Heart left ventricle (tissue), 16 donors: ENCODE results near the gene CCNJ. TPM values are rescaled to one million over a fixed set of nuclear protein-coding genes. Genes with fewer than 3 reads are reported as not detected.
"Not testable (repeated sequence)": the region's sequence is repeated elsewhere in the genome, so short reads cannot be mapped to it uniquely, and the experiment has no call there.

Experiments
- ATAC-seq, 4 donors: fragments of 200-7000 bp; cut with Tn5 transposase; one replicate each; pipeline ENCODE4 v1.9.1; 2020 to 2022; ENCODE audit warnings: moderate library complexity in 4 of 4, mild to moderate bottlenecking in 3 of 4, moderate number of reproducible peaks in 1 of 4
- DNase-seq, 5 donors: peaks; one replicate each; pipeline ENCODE4 v3.0.0-alpha.2; 2020
- H3K27ac ChIP-seq, 12 donors: fragments of 200-600 bp; sonication (generic) in 4 of 12; one replicate each; pipeline versions ENCODE4 v1.5.0 to v1.8.0; 2016 to 2022; ENCODE audit warnings: mild to moderate bottlenecking in 2 of 12
- H3K27me3 ChIP-seq, 9 donors: fragments of 200-600 bp; sonication (generic) in 2 of 9; one replicate each; pipeline versions ENCODE4 v1.5.1 to v1.8.0; 2016 to 2022; ENCODE audit warnings: mild to moderate bottlenecking in 3 of 9
- H3K36me3 ChIP-seq, 9 donors: fragments of 200-600 bp; sonication (generic) in 2 of 9; one replicate each; pipeline versions ENCODE4 v1.5.0 to v1.8.0; 2018 to 2022; ENCODE audit warnings: mild to moderate bottlenecking in 2 of 9
- H3K4me1 ChIP-seq, 12 donors: fragments of 200-600 bp; sonication (generic) in 4 of 12; one replicate each; pipeline versions ENCODE4 v1.5.0 to v1.8.0; 2016 to 2022; ENCODE audit warnings: mild to moderate bottlenecking in 3 of 12
- H3K4me3 ChIP-seq, 12 donors: fragments of 200-600 bp; sonication (generic) in 4 of 12; one replicate each; pipeline versions ENCODE4 v1.5.0 to v1.8.0; 2017 to 2022; ENCODE audit warnings: mild to moderate bottlenecking in 9 of 12, moderate library complexity in 4 of 12
- H3K9me3 ChIP-seq, 12 donors: fragments of 200-600 bp; sonication (generic) in 4 of 12; one replicate each; pipeline versions ENCODE4 v1.5.0 to v1.8.0; 2016 to 2022; ENCODE audit warnings: mild to moderate bottlenecking in 1 of 12
- CTCF ChIP-seq, 12 donors: fragments of 200-600 bp; sonication (generic) in 4 of 12; IDR thresholded peaks; one replicate each; pipeline versions ENCODE4 v1.5.0 to v1.8.0; 2018 to 2022; ENCODE audit warnings: antibody characterized with exemption in 12 of 12, mild to moderate bottlenecking in 5 of 12
- POLR2A ChIP-seq, 2 donors: fragments of 450-650 bp; IDR thresholded peaks; one replicate each; pipeline ENCODE4 v1.6.1; 2017; ENCODE audit warnings: antibody characterized with exemption in 2 of 2, mild to moderate bottlenecking in 2 of 2, moderate library complexity in 2 of 2
- WGBS, 4 donors: extraction: QIAGEN DNeasy Blood & Tissue Kit in 2 of 4; methylation state at CpG; one replicate each; pipeline versions ENCODE4 v1.1.5 to v1.1.7; 2013 to 2018; 5-methylcytosine and 5-hydroxymethylcytosine counted together
- intact Hi-C, 10 donors: fragments of 100-400 bp; cut with DNase I; formaldehyde crosslinking; loops; one replicate each; pipeline versions ENCODE4 v1.11.1 to v1.14.2; 2022
- polyA plus RNA-seq, 2 donors: library from polyadenylated mRNA; stranded (reverse); fragments of 200-250 nt; gene quantifications; one replicate each; pipeline ENCODE4 v1.2.3, GENCODE V29; 2013
- total RNA-seq, 9 donors: library from RNA; depleted of rRNA in 2 of 9; stranded (reverse); fragments of >200 nt in 2 of 9; fragmentation: NEBNext Ultra II Directional in 3 of 9; extraction: Animal tissue kit (Norgen Biotek cat#: 25700) in 3 of 9; gene quantifications; one replicate each; pipeline versions ENCODE4 v1.1.0 to v1.2.4, GENCODE V29; 2016 to 2023
- donor health status: ischemic (EF 13 %, LVEDD 7.1; RV severe dilation, severe dysfunction).
- donor health status: healthy with polysubstance abuse.
- donor health status: DM: no; HTN: yes; CAD: no.
- donor health status: DM: no; HTN: no; CAD: no.
- donor health status: ischemic (EF 25% LVEDD 6.9; RV normal size, moderate dysfunction).
- donor health status: ischemic (EF 25% LVEDD 5.7; RV mildly dilated, moderate dysfunction).
- donor health status: healthy.
- donor health status: DM: yes; HTN: yes; CAD: no.
- donor health status: ischemic (EF 35%, LVEDD 5.7; RV mildly dilated, moderate dysfunction).
- donor health status: nonischemic (EF 11% LVEDD 7.7; RV severe dilation, severe dysfunction).
- donor health status: DM: yes; HTN: yes; CAD: no.
- donor health status: PGD.
- donor health status: ischemic (EF 29% LVEDD 5.4; RV normal size, mild dysfunction).
- donor health status: nonischemic (EF 23%, LVEDD 6.1; RV moderate dilation, normal function).

The CCNJ gene
- total and polyA plus RNA-seq, 11 donors: 1.3 to 4.0 (median 2.7) TPM

- no peaks in the 10 kb centered on the region for H3K9me3 ChIP-seq
- intact Hi-C loops: loop anchor here in 2 of 10 donors (5.0 to 10.0 kb wide), 2 partner anchors 40 to 352 kb away; partner anchors contain the start of gene TCTN3 (in 1 of the 2)
- no peak for ATAC-seq
- no peak overlapping the region for H3K27ac ChIP-seq
- no peak for DNase-seq
- H3K4me1 ChIP-seq: peaks cover 0 to 22% (median 14%) of the 10 kb centered on the region in 12 donors
- no peaks in the 10 kb centered on the region for H3K27me3 ChIP-seq
- H3K36me3 ChIP-seq: peaks cover 0 to 35% (median 10%) of the 10 kb centered on the region in 9 donors
- TF ChIP-seq CTCF (IDR thresholded peaks at IDR 0.05) (no peak), POLR2A (IDR thresholded peaks at IDR 0.05) (no peak)
- 92 to 96% (median 95%) methylated on average over 4 of the region's 4 CpGs for WGBS, 4 donors
- no peak overlapping the region for H3K4me3 ChIP-seq
Observed at GRCh38 chr10:96047004-96047649, 3.7 kb downstream of the CCNJ start.

- H3K9me3 ChIP-seq, H3K4me3 ChIP-seq, ATAC-seq, H3K27me3 ChIP-seq, H3K27ac ChIP-seq, DNase-seq: not testable (repeated sequence)
- intact Hi-C loops: loop anchor here in 3 of 10 donors (1.0 to 10.0 kb wide), 3 partner anchors 34 to 353 kb away; partner anchors contain the start of gene TCTN3 (in 1 of the 3)
- Histone ChIP-seq H3K4me1 (peaks cover 0 to 18% (median 10%) of the 10 kb centered on the region in 12 donors), H3K36me3 (peaks cover 0 to 35% (median 11%) of the 10 kb centered on the region in 9 donors)
- WGBS, 4 donors: 92 to 96% (median 95%) methylated on average over 3 of the region's 3 CpGs
Observed at GRCh38 chr10:96047925-96048324, 4.5 kb downstream of the CCNJ start.

- Histone ChIP-seq H3K9me3 (no peaks in the 10 kb centered on the region), H3K4me3 (no peak overlapping the region), H3K36me3 (peaks cover 0 to 35% (median 11%) of the 10 kb centered on the region in 9 donors), H3K27ac (no peak overlapping the region), H3K4me1 (peaks cover 0 to 15% (median 8%) of the 10 kb centered on the region in 12 donors), H3K27me3 (no peaks in the 10 kb centered on the region)
- no peak for ATAC-seq
- no peak for DNase-seq
- WGBS, 4 donors: 86 to 90% (median 89%) methylated on average over 2 of the region's 2 CpGs
- TF ChIP-seq CTCF (IDR thresholded peaks at IDR 0.05) (no peak), POLR2A (IDR thresholded peaks at IDR 0.05) (no peak)
- intact Hi-C loops: loop anchor here in 2 of 10 donors (5.0 to 10.0 kb wide), 2 partner anchors 38 to 355 kb away; partner anchors contain the start of gene TCTN3 (in 1 of the 2)
Observed at GRCh38 chr10:96049340-96049739, 6.0 kb downstream of the CCNJ start.

- intact Hi-C loops: no loop called here
- DNase-seq: no peak
- no peak for TF ChIP-seq POLR2A (IDR thresholded peaks at IDR 0.05)
- TF ChIP-seq CTCF (IDR thresholded peaks at IDR 0.05): no peak
- no peak overlapping the region for H3K27ac ChIP-seq
- no peaks in the 10 kb centered on the region for H3K9me3 ChIP-seq
- H3K4me3 ChIP-seq: no peak overlapping the region
- 85 to 97% (median 90%) methylated on average over 2 of the region's 2 CpGs for WGBS, 4 donors
- H3K4me1 ChIP-seq: peaks cover 0 to 6% (median 0%) of the 10 kb centered on the region in 12 donors
- H3K27me3 ChIP-seq: no peaks in the 10 kb centered on the region
- ATAC-seq: no peak
- peaks cover 0 to 49% (median 33%) of the 10 kb centered on the region in 9 donors for H3K36me3 ChIP-seq
Observed at GRCh38 chr10:96053985-96054384, 10.6 kb downstream of the CCNJ start.
